Stimulated activated CD8-positive, alpha-beta memory T cell treated with anti-CD3 and anti-CD28 coated beads, Interleukin-2, amount 100 ng/mL, for 48 hours (primary cell): Measurements from ENCODE around the gene CTDP1.
"Not testable (repeated sequence)": the region's sequence is repeated elsewhere in the genome, so short reads cannot be mapped to it uniquely, and the experiment has no call there.

Source experiments
- DNase-seq, 2 donors: peaks; one replicate each; pipeline ENCODE4 v3.0.0-alpha.2; 2020; ENCODE audit warnings: low read depth in 2 of 2

The CTDP1 gene

GRCh38 chr18:79699653-79700052, 20.1 kb downstream of the CTDP1 start:
- DNase-seq: no peak

DNA sequence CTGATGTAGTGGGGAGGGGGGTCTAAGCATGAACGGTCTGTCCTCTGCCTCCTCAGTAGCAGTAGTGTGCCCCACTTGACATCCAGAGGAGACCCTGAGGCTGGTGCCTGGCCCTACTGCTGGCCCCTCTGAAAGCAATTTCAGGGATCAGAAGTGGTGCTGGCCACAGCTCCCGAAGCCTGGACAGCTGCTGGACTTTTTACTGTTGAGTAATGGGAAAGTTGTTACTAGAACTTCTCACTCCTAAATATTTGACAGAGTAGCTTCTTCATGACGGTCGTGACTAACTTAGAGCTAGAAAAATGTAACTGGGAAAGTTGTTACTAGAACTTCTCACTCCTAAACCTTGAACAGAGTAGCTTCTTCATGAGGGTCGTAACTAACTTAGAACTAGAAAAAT, 23.3 kb downstream of the CTDP1 start:
- DNase-seq: no peak

DNA sequence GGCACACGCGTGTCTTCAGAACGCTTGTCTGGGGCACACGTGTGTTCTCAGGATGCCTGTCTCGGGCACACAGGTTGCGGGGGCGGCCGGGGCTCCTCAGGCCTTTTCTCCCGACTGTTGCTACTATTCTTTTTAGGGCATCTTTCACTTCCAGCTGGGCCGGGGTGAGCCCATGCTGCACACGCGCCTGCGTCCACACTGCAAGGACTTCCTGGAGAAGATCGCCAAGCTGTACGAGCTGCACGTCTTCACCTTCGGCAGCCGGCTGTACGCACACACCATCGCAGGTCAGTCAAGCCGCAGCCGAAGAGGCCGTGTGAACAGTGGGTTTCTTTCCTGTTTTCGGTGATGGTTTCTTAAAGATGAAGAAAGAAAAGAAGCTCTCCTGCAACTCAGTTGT, 25.0 kb downstream of the CTDP1 start:
- no peak for DNase-seq

GRCh38 chr18:79705272-79705671, 25.7 kb downstream of the CTDP1 start:
- DNase-seq: no peak

DNA sequence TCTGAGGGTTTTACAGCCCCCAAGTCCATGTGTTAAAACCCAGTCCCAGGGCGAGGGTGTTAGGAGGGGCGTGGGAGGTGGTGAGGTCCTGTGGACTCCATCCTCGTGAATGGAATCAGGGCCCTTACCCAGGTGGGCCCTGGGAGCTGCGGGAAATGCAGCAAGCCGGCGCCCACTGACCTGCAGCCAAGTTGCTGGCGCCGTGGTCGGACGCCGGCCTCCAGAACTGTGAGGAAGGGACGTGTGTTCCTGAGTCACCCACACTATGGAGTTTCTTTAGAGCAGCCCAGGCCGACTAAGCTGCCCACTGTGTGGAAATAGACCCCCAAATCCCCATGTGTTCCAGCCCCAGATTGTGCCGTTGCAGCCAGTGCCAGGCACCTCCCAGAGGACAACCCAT, 26.4 kb downstream of the CTDP1 start:
- DNase-seq: no peak

- no peak for DNase-seq
These were observed 27.1 kb downstream of the CTDP1 start for GRCh38 chr18:79706658-79707057.

DNA sequence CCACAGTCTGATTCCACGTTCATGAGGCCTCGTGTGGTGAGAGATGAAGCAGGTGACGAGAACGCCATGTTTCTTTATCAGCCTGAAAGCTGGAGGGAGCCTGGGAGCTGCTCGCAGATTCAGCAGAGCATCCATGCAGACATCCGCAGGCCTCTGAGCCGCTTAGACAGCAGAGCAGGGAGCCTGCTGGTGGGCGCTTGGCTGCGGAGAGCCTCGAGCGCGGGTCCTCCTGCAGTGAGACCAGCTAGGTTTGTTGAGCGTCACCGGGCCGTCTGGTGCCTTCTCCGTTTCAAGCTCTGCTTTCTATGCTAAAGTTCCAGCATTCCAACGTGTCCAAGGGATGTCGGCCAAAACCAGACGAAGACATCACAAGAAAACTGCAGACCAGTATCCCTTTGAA, 27.6 kb downstream of the CTDP1 start:
- DNase-seq: no peak

GRCh38 chr18:79707671-79708070, 28.1 kb downstream of the CTDP1 start:
- no peak for DNase-seq

DNA sequence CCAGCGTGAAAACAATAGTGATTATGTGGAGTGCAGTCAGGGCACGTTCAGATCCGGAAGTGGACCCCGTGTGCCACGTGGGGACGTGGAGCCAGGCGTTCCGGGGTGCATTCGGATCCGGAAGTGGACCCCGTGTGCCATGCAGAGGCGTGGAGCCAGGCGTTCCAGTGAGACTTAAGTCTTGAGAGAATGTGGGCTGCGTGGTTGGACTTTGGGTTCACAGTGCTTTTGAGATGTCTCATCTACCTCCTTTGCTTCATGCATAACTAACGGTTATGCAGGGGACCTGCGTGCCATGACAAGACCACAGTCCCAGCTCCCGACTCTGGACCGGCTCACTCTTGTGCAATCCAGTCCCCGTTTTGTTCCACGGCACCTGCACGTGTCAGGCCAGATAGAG, 28.8 kb downstream of the CTDP1 start:
- DNase-seq: no peak

DNA sequence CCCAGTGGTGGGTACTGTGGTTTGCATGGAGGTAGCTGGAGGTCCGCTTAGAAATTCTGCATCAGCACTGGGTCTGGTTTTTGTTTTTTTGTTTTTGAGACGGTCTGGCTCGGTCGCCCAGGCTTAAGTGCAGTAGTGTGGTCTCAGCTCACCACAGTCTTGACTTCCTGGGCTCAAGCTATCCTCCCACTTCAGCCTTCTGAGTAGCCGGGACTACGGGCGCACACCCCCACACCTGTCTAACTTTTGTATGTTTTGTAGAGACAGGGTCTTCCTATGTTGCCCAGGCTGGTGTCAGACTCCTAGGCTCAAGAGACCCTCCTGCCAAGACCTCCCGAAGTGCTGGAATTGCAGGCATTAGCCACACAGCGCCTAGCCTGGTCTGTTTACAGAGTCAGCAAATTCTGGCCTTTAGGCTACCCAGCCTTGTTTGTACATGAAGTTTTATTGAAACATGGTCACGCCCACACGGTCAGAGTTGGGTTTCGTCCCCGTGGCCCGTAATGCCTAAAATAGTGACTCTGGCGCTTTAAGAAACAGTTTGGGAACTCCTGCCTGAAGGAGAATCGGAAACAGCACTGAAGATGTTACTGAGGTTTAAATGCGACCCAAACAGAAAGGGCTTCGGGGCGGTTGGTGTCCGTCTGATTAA, 32.7 kb downstream of the CTDP1 start:
- no peak for DNase-seq

- DNase-seq: no peak
These were observed 33.7 kb downstream of the CTDP1 start for GRCh38 chr18:79713341-79713740.

DNA sequence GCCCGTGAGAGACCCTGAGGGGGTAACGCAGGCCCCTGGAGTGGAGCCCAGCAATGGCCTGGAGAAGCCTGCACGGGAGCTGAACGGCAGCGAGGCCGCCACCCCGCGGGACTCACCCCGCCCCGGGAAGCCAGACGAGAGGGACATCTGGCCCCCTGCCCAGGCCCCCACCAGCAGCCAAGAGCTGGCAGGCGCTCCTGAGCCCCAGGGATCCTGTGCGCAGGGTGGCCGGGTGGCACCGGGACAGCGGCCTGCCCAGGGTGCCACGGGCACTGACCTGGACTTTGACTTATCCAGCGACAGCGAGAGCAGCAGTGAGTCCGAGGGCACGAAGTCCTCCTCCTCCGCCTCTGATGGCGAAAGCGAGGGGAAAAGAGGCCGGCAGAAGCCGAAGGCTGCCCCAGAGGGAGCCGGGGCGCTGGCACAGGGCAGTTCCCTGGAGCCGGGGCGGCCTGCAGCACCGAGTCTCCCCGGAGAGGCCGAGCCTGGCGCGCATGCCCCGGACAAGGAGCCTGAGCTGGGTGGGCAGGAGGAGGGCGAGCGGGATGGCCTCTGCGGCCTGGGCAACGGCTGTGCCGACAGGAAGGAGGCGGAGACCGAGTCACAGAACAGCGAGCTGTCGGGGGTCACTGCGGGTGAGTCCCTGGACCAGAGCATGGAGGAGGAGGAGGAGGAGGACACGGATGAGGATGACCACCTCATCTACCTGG, 35.1 kb downstream of the CTDP1 start:
- no peak for DNase-seq

GRCh38 chr18:79715280-79715679, 35.7 kb downstream of the CTDP1 start:
- DNase-seq: no peak

DNA sequence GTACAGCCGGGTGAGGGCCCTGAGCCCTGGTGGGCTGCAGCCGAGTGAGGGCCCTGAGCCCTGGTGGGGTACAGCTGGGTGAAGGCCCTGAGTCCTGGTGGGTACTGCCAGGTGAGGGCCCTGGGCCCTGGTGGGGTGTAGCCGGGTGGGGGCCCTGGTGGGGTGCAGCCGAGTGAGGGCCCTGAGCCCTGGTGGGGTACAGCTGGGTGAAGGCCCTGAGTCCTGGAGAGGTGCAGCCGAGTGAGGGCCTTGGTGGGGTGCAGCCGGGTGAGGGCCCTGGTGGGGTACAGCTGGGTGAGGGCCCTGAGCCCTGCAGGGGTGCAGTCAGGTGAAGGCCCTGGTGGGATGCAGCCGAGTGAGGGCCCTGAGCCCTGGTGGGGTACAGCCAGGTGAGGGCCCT, 37.5 kb downstream of the CTDP1 start:
- DNase-seq: no peak

GRCh38 chr18:79717555-79718074, 38.0 kb downstream of the CTDP1 start:
- DNase-seq: no peak

- DNase-seq: no peak
These were observed 38.5 kb downstream of the CTDP1 start for GRCh38 chr18:79718126-79718525.

DNA sequence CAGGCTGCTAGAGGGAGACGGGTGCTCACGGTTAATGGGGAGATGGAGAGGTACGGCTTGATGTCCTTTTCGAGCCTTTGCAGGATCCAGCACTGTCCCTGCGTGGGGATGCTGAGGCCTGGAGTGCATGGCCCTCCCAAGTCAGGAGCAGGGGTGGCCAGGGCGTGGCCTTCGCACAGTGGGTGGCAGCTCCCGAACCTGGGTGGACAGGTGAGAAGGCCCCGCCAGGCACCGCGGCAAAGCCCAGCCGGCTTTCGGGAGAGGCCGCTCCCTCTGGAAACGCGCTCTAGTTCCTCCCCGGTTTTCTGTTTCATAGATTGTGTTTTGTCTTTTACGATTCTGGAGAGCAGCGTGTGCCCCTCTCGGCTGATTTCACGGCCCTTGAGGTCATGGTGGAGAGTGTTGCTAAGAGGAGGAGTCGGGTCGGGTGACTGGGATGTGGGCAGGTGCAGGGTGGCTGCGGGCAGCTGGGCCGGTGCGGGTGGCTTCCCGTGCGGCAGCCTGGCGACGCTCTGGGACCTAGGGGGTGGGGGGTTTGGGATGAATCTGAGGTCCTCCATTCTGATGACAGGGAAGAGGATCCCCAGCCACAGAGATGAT, 39.4 kb downstream of the CTDP1 start:
- no peak for DNase-seq

GRCh38 chr18:79719478-79720358, 40.1 kb downstream of the CTDP1 start:
- not testable (repeated sequence) for DNase-seq

DNA sequence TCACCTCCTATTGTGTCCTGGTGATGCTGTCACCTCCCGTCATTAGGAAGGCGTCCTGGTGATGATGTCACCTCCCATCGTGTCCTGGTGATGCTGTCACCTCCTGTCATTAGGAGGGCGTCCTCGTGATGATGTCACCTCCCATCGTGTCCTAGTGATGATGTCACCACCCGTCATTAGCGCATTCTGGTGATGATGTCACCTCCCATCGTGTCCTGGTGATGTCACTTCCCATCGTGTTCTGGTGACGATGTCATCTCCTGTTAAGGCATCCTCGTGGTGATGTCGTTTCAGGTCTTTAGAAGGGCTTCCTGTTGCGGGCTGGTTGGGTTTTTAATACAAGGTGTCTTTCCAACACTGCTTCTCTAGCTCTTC, 40.7 kb downstream of the CTDP1 start:
- no peak for DNase-seq

GRCh38 chr18:79723036-79723435, 43.4 kb downstream of the CTDP1 start:
- DNase-seq: no peak

DNA sequence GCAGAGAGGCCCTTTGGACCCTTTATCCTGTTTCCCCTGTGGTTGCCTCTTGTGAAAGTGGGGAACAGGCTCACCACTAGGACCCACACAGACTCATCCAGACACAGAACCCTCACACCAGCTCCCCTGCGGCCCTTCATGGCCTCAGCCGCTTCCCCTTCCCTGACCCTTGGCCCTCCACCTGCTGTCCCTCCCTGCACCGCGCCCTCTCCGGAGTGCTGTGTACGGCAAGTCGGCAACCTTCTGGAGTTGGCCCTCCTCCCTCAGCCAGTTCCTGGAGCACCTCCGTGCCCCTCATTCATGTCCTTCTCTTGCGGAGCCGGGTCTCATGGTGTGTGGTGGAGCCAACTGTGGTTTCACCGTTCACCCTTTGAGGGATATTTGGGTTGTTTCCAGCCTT, 44.0 kb downstream of the CTDP1 start:
- no peak for DNase-seq
